WTC11 (cell line): ENCODE measurements around the gene FAM193A. TPM values are rescaled to one million over a fixed set of nuclear protein-coding genes. Genes with fewer than 3 reads are reported as not detected.
"Not testable (repeated sequence)": the region's sequence is repeated elsewhere in the genome, so short reads cannot be mapped to it uniquely, and the experiment has no call there.

Experiments used
- ATAC-seq: fragments of 200-7000 bp; cut with Tn5 transposase; 2 replicates; pipeline ENCODE4 v1.10.0; 2021; ENCODE audit warnings: mild to moderate bottlenecking, moderate library complexity
- CTCF ChIA-PET: fragments of 300-600 bp; sonication (Branson Sonifier 250); formaldehyde crosslinking; loops from one replicate; lab custom pipeline; 2021; ENCODE audit warnings: antibody characterized with exemption; lab: Charles Lee
- POLR2A ChIA-PET: fragments of 350-600 bp; sonication (Branson Sonifier 250); formaldehyde crosslinking; loops from one replicate; lab custom pipeline; 2021; ENCODE audit warnings: antibody characterized with exemption; lab: Charles Lee
- DNase-seq: peaks from one replicate; pipeline ENCODE4 v3.0.0; 2021; ENCODE audit warnings: low spot score
- H3K27ac Mint-ChIP-seq: 2 replicates; pipeline ENCODE4 v1.8.0; 2021; ENCODE audit warnings: mixed read lengths
- H3K27me3 Mint-ChIP-seq: 2 replicates; pipeline ENCODE4 v1.8.0; 2021; ENCODE audit warnings: low read depth, mild to moderate bottlenecking, moderate library complexity, mixed read lengths
- H3K36me3 Mint-ChIP-seq: 2 replicates; pipeline ENCODE4 v1.8.0; 2021; ENCODE audit warnings: mixed read lengths
- H3K4me1 Mint-ChIP-seq: 2 replicates; pipeline ENCODE4 v1.8.0; 2022; ENCODE audit warnings: mixed read lengths
- H3K4me3 Mint-ChIP-seq: 2 replicates; pipeline ENCODE4 v1.8.0; 2021; ENCODE audit warnings: mild to moderate bottlenecking, moderate library complexity, mixed read lengths
- H3K9me3 Mint-ChIP-seq: 2 replicates; pipeline ENCODE4 v1.8.0; 2021; ENCODE audit warnings: mixed read lengths
- CREB1 ChIP-seq: sonication (generic); formaldehyde crosslinking; IDR thresholded peaks from 2 replicates; pipeline ENCODE4 v1.8.0; 2023; ENCODE audit warnings: mild to moderate bottlenecking, missing genetic modification reagents
- NFATC4 ChIP-seq: fragments of 250-450 bp; sonication (Bioruptor Pico); IDR thresholded peaks from 2 replicates; pipeline ENCODE4 v1.9.0; 2021; ENCODE audit warnings: mild to moderate bottlenecking
- OVOL2 ChIP-seq: fragments of 250-450 bp; sonication (Bioruptor Pico); IDR thresholded peaks from 2 replicates; pipeline ENCODE4 v1.9.0; 2021; ENCODE audit warnings: mild to moderate bottlenecking, borderline replicate concordance
- ZNF121 ChIP-seq: sonication (generic); formaldehyde crosslinking; IDR thresholded peaks from 2 replicates; pipeline ENCODE4 v1.8.0; 2023; ENCODE audit warnings: missing genetic modification reagents
- ZNF416 ChIP-seq: fragments of 250-450 bp; sonication (Bioruptor Pico); IDR thresholded peaks from 2 replicates; pipeline ENCODE4 v1.9.0; 2021; ENCODE audit warnings: mild to moderate bottlenecking, inconsistent platforms
- total RNA-seq: library from RNA; stranded (reverse); gene quantifications from 3 replicates; pipeline ENCODE4 v1.2.3, GENCODE V29; 2021
- TF ChIP-seq, protein P1 (sequence below): sonication (generic); formaldehyde crosslinking; IDR thresholded peaks from 2 replicates; pipeline ENCODE4 v1.8.1; 2023; ENCODE audit warnings: mild to moderate bottlenecking, missing genetic modification reagents
- TF ChIP-seq, protein P2 (sequence below): fragments of 250-450 bp; sonication (Bioruptor Pico); IDR thresholded peaks from 2 replicates; pipeline ENCODE4 v2.1.2; 2022; ENCODE audit warnings: mild to moderate bottlenecking, moderate library complexity
- TF ChIP-seq, protein P3 (sequence below): fragments of 250-450 bp; sonication (Bioruptor Pico); IDR thresholded peaks from 2 replicates; pipeline ENCODE4 v1.9.0; 2021; ENCODE audit warnings: mild to moderate bottlenecking
- TF ChIP-seq, protein P4 (sequence below): fragments of 200-600 bp; IDR thresholded peaks from 2 replicates; pipeline ENCODE4 v1.8.0; 2022; ENCODE audit warnings: antibody characterized with exemption
- TF ChIP-seq, protein P5 (sequence below): sonication (generic); formaldehyde crosslinking; IDR thresholded peaks from 2 replicates; pipeline ENCODE4 v1.8.1; 2023; ENCODE audit warnings: mild to moderate bottlenecking, missing genetic modification reagents, borderline replicate concordance
- TF ChIP-seq, protein P6 (sequence below): sonication (generic); formaldehyde crosslinking; IDR thresholded peaks from 2 replicates; pipeline ENCODE4 v1.8.0; 2022; ENCODE audit warnings: mild to moderate bottlenecking, missing genetic modification reagents

Gene FAM193A
- total RNA-seq, 1 experiment from 2014 or later = 28.1 TPM

DNA sequence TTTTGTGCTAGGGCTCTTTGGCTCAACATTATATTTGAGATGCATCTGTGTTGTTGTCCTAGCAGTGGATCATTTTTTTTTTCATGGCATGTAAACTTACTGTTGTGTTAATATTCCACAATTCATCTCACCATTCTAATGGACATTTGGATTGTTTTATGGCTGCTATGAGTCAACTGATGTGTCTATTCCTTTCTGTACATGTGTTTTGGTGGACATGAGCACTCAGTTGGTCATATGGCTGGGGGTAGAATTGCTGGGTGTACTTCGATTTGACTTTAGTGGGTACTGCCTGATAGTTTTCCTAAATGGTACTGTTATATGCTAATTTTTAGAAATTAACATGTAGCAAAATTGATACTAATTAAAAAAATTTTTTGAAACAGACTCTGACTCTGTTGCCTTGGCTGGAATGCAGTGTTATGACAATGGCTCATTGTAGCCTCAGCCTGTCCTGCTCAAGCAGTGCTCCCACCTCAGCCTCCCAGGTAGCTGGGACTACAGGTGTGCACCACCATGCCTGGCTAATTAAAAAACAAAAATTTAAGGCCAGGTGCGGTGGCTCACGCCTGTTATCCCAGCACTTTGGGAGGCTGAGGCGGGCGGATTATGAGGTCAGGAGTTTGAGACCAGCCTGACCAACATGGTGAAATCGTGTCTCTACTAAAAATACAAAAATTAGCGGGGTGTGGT, 9.0 kb downstream of the FAM193A start (continued):
- TF ChIP-seq, protein P1, sequence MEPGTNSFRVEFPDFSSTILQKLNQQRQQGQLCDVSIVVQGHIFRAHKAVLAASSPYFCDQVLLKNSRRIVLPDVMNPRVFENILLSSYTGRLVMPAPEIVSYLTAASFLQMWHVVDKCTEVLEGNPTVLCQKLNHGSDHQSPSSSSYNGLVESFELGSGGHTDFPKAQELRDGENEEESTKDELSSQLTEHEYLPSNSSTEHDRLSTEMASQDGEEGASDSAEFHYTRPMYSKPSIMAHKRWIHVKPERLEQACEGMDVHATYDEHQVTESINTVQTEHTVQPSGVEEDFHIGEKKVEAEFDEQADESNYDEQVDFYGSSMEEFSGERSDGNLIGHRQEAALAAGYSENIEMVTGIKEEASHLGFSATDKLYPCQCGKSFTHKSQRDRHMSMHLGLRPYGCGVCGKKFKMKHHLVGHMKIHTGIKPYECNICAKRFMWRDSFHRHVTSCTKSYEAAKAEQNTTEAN (CRISPR knock-in tag) = no peak

DNA sequence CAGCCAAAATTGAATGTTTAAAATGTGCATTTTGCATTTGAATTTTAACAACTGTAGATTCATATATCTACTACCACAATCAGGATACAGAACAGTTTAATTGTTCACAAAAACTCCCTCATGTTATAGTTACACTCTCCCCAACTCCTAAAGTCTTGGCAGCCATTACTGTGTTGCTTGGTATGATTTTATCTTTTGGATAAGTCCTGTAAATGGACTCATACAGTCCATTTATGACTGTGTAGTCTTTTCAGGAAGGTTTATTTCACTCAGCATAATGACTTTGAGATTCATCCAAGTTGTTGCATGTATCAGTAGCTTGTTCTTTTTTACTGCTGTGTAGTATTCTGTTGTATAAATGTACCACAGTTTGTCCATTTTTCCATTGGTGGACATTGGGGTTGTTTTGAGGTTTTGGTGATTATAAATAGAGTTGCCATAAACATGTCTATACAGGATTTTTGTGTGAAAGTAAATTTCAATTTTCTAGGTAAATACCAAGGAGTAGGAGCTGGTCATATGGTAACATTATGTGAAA, 9.9 kb downstream of the FAM193A start:
- POLR2A ChIA-PET = no interaction called here
- H3K27ac Mint-ChIP-seq = no peak overlapping the region
- CTCF ChIA-PET = interaction anchor here (0.6 kb wide), 1 partner anchor 21 kb away, joined by 3 read pairs; no protein-coding TSS in a partner anchor
- H3K4me3 Mint-ChIP-seq = no peak overlapping the region
- H3K4me1 Mint-ChIP-seq = no peaks in the 10 kb centered on the region
- peaks cover 9% of the 10 kb centered on the region for H3K36me3 Mint-ChIP-seq
- H3K27me3 Mint-ChIP-seq = no peaks in the 10 kb centered on the region
- peaks cover 6% of the 10 kb centered on the region for H3K9me3 Mint-ChIP-seq
- DNase-seq = no peak
- no peak for ATAC-seq
- TF ChIP-seq ZNF416 (CRISPR knock-in tag) = no peak

DNA sequence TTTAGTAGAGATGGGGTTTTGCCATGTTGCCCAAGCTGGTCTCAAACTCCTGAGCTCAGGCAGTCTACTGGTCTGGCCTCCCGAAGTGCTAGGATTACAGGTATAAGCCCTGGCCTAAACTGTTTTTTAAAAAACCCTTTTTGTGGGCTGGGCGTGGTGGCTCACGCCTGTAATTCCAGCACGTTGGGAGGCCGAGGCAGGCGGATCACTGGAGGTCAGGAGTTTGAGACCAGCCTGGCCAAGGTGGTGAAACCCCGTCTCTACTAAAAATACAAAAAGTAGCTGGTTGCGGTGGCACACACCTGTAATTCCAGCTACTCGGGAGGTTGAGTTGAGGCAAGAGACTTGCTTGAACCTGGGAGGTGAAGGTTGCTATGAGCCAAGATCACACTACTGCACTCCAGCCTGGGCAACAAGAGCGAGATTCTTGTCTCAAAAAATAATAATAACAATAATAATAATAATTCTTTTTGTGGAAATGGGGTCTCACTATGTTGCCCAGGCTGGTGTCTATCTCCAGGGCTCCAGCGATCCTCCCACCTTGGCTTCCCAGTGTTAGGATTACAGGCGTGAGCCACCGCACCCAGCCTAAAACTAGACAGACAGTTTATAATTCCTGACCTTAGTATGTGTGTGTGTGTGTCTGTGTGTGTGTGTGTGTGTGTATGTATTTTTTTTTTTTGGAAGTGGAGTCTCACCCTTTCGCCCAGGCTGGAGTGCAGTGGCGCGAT, 10.7 kb downstream of the FAM193A start:
- peak; percentile 14; the same call in 1 of the 2 replicates for TF ChIP-seq ZNF121
- H3K4me3 Mint-ChIP-seq, H3K27me3 Mint-ChIP-seq: not testable (repeated sequence)

DNA sequence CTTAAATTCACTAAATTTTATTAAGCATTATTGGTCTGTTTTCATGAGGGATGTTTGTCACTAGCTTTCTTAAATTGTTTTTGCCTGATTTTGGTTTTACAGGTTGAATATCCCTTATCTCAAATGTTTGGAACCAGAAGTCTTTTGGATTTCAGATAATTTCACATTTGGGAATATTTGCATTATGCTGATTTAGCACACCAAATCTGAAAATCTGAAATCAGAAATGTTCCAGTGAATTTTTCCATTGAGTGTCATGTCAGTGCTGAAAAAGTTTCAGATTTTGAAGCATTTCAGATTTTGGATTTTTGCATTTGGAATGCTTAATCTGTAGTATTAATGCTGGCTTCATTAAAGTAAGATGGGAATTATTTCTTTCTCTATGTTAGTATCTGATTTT, 14.7 kb downstream of the FAM193A start:
- ATAC-seq (no peak), DNase-seq (no peak)
- ChIA-PET CTCF (interaction anchor here (0.6 kb wide), 1 partner anchor 27 kb away, joined by 3 read pairs; no protein-coding TSS in a partner anchor), POLR2A (no interaction called here)
- TF ChIP-seq, protein P2, sequence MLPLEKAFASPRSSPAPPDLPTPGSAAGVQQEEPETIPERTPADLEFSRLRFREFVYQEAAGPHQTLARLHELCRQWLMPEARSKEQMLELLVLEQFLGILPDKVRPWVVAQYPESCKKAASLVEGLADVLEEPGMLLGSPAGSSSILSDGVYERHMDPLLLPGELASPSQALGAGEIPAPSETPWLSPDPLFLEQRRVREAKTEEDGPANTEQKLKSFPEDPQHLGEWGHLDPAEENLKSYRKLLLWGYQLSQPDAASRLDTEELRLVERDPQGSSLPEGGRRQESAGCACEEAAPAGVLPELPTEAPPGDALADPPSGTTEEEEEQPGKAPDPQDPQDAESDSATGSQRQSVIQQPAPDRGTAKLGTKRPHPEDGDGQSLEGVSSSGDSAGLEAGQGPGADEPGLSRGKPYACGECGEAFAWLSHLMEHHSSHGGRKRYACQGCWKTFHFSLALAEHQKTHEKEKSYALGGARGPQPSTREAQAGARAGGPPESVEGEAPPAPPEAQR (CRISPR knock-in tag) = no peak
- TF ChIP-seq, protein P3, sequence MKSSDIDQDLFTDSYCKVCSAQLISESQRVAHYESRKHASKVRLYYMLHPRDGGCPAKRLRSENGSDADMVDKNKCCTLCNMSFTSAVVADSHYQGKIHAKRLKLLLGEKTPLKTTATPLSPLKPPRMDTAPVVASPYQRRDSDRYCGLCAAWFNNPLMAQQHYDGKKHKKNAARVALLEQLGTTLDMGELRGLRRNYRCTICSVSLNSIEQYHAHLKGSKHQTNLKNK (CRISPR knock-in tag) = no peak
- TF ChIP-seq OVOL2 = no peak
- TF ChIP-seq, protein P4, sequence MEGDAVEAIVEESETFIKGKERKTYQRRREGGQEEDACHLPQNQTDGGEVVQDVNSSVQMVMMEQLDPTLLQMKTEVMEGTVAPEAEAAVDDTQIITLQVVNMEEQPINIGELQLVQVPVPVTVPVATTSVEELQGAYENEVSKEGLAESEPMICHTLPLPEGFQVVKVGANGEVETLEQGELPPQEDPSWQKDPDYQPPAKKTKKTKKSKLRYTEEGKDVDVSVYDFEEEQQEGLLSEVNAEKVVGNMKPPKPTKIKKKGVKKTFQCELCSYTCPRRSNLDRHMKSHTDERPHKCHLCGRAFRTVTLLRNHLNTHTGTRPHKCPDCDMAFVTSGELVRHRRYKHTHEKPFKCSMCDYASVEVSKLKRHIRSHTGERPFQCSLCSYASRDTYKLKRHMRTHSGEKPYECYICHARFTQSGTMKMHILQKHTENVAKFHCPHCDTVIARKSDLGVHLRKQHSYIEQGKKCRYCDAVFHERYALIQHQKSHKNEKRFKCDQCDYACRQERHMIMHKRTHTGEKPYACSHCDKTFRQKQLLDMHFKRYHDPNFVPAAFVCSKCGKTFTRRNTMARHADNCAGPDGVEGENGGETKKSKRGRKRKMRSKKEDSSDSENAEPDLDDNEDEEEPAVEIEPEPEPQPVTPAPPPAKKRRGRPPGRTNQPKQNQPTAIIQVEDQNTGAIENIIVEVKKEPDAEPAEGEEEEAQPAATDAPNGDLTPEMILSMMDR = no peak
- TF ChIP-seq NFATC4 = no peak
- H3K9me3 Mint-ChIP-seq = peaks cover 3% of the 10 kb centered on the region; the same call in 1 of the 2 replicates
- H3K27ac Mint-ChIP-seq = no peak overlapping the region
- H3K36me3 Mint-ChIP-seq = peaks cover 4% of the 10 kb centered on the region; the same call in 1 of the 2 replicates
- no peaks in the 10 kb centered on the region for H3K27me3 Mint-ChIP-seq
- 0 out of 2 replicates have a peak, but pooled peaks cover 4% of the 10 kb centered on the region for H3K4me1 Mint-ChIP-seq
- H3K4me3 Mint-ChIP-seq = no peak overlapping the region

More for the DNA sequence above, 10.7 kb downstream of the FAM193A start:
- H3K4me1 Mint-ChIP-seq, H3K36me3 Mint-ChIP-seq, H3K27ac Mint-ChIP-seq, ATAC-seq, POLR2A ChIA-PET, DNase-seq, H3K9me3 Mint-ChIP-seq: not testable (repeated sequence)
- CTCF ChIA-PET = interaction anchor here (0.6 kb wide), 1 partner anchor 22 kb away, joined by 3 read pairs; no protein-coding TSS in a partner anchor

DNA sequence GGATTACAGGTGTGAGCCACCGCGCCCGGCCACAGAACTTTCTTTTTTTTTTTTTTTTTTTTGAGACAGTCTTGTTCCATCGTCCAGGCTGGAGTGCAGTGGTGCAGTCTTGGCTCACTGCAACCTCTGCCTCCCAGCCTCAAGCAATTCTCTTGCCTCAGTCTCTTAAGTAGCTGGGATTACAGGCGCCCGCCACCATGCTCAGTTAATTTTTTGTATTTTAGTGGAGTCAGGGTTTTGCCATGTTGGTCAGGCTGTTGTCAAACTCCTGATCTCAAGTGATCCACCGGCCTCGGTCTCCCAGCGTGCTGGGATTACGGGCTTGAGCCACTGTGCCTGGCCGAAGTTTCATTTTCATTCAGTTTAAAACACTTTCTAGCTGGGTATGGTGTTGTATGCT, 16.4 kb downstream of the FAM193A start:
- DNase-seq (no peak), ATAC-seq (no peak)
- POLR2A ChIA-PET = interaction anchor here (0.7 kb wide), 1 partner anchor 1536 kb away, joined by 3 read pairs; no protein-coding TSS in a partner anchor
- TF ChIP-seq OVOL2 (no peak), ZNF121 (no peak), CREB1 (no peak)
- TF ChIP-seq, protein P5, sequence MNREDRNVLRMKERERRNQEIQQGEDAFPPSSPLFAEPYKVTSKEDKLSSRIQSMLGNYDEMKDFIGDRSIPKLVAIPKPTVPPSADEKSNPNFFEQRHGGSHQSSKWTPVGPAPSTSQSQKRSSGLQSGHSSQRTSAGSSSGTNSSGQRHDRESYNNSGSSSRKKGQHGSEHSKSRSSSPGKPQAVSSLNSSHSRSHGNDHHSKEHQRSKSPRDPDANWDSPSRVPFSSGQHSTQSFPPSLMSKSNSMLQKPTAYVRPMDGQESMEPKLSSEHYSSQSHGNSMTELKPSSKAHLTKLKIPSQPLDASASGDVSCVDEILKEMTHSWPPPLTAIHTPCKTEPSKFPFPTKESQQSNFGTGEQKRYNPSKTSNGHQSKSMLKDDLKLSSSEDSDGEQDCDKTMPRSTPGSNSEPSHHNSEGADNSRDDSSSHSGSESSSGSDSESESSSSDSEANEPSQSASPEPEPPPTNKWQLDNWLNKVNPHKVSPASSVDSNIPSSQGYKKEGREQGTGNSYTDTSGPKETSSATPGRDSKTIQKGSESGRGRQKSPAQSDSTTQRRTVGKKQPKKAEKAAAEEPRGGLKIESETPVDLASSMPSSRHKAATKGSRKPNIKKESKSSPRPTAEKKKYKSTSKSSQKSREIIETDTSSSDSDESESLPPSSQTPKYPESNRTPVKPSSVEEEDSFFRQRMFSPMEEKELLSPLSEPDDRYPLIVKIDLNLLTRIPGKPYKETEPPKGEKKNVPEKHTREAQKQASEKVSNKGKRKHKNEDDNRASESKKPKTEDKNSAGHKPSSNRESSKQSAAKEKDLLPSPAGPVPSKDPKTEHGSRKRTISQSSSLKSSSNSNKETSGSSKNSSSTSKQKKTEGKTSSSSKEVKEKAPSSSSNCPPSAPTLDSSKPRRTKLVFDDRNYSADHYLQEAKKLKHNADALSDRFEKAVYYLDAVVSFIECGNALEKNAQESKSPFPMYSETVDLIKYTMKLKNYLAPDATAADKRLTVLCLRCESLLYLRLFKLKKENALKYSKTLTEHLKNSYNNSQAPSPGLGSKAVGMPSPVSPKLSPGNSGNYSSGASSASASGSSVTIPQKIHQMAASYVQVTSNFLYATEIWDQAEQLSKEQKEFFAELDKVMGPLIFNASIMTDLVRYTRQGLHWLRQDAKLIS (CRISPR knock-in tag) = no peak
- TF ChIP-seq, protein P6, sequence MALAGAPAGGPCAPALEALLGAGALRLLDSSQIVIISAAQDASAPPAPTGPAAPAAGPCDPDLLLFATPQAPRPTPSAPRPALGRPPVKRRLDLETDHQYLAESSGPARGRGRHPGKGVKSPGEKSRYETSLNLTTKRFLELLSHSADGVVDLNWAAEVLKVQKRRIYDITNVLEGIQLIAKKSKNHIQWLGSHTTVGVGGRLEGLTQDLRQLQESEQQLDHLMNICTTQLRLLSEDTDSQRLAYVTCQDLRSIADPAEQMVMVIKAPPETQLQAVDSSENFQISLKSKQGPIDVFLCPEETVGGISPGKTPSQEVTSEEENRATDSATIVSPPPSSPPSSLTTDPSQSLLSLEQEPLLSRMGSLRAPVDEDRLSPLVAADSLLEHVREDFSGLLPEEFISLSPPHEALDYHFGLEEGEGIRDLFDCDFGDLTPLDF (CRISPR knock-in tag) = no peak
- Mint-ChIP-seq H3K4me1 (0 out of 2 replicates have a peak, but pooled peaks cover 4% of the 10 kb centered on the region), H3K27me3 (no peaks in the 10 kb centered on the region), H3K27ac (no peak overlapping the region), H3K36me3 (no peaks in the 10 kb centered on the region), H3K9me3 (no peaks in the 10 kb centered on the region), H3K4me3 (no peak overlapping the region)
- CTCF ChIA-PET = no interaction called here
